Endothelial cell of umbilical vein (primary cell): Measurements from ENCODE around the gene SYT17. TPM values are rescaled to one million over a fixed set of nuclear protein-coding genes. Genes with fewer than 3 reads are reported as not detected.

Source experiments
- BruUV-seq: library from RNA; stranded (reverse); fragments of 400-500 nt; replicated peaks from 2 replicates; lab custom pipeline; 2021; lab: Mats Ljungman, UMichigan
- CTCF ChIA-PET: fragments of 300-600, 350-600 bp; sonication (Branson Sonifier 250); formaldehyde crosslinking; loops from one replicate; lab custom pipeline; 2021; ENCODE audit warnings: antibody characterized with exemption, inconsistent platforms; lab: Charles Lee
- POLR2A ChIA-PET: fragments of 300-600, 350-600 bp; sonication (Branson Sonifier 250); formaldehyde crosslinking; loops from one replicate; lab custom pipeline; 2021; ENCODE audit warnings: antibody characterized with exemption, inconsistent platforms; lab: Charles Lee
- DNase-seq: peaks from one replicate; pipeline ENCODE4 v3.0.0-alpha.2; 2011; ENCODE audit warnings: low read depth, low spot score
- FAIRE-seq: peaks from 2 replicates; lab custom pipeline; 2011; peaks lifted over from hg19 to GRCh38; lab: Jason Lieb, UNC
- H2AFZ ChIP-seq: 2 replicates; pipeline ENCODE4 v1.6.0; 2012; ENCODE audit warnings: low read depth, low read length, control low read depth, inconsistent platforms
- H3K27ac ChIP-seq: 2 replicates; pipeline ENCODE4 v1.5.1; 2011; ENCODE audit warnings: low read depth, mild to moderate bottlenecking, control low read depth, low read length, moderate library complexity; ENCODE audit not compliant: insufficient read depth
- H3K27me3 ChIP-seq, 2 experiments: 2 replicates each; pipeline versions ENCODE4 v1.6.0 to v1.6.1; 2011; ENCODE audit warnings: low read length in 2 of 2, mixed read lengths in 1 of 2; ENCODE audit not compliant: control insufficient read depth in 2 of 2, insufficient read depth in 2 of 2
- H3K36me3 ChIP-seq, 2 experiments: 2 replicates in 1 of 2; 3 replicates in 1 of 2; pipeline ENCODE4 v1.5.1; 2011; ENCODE audit warnings: low read length in 2 of 2, mild to moderate bottlenecking in 1 of 2, moderate library complexity in 1 of 2; ENCODE audit not compliant: control insufficient read depth in 2 of 2, insufficient read depth in 2 of 2; ENCODE audit errors: extremely low read depth in 1 of 2
- H3K4me1 ChIP-seq: 3 replicates; pipeline ENCODE4 v1.5.1; 2011; ENCODE audit warnings: mild to moderate bottlenecking, low read length; ENCODE audit not compliant: control insufficient read depth, insufficient read depth; ENCODE audit errors: extremely low read depth
- H3K4me2 ChIP-seq: 2 replicates; pipeline ENCODE4 v1.6.1; 2011; ENCODE audit warnings: low read length, control low read depth, mixed read lengths; ENCODE audit not compliant: insufficient read depth
- H3K4me3 ChIP-seq, 3 experiments: fragments of 200-600 bp in 1 of 3; sonication (generic), shearing (Covaris generic) in 1 of 3; replicated peaks in 1 of 3; 2 replicates each; pipeline ENCODE4 v1.5.1; 2011 to 2016; ENCODE audit warnings: control low read depth in 3 of 3, low read length in 3 of 3, mild to moderate bottlenecking in 2 of 3, inconsistent platforms in 1 of 3, low read depth in 1 of 3, moderate library complexity in 1 of 3; ENCODE audit not compliant: insufficient read depth in 1 of 3
- H3K79me2 ChIP-seq: 2 replicates; pipeline ENCODE4 v1.6.0; 2012; ENCODE audit warnings: low read length, inconsistent platforms; ENCODE audit not compliant: control insufficient read depth, insufficient read depth
- H3K9ac ChIP-seq: replicated peaks from 2 replicates; pipeline ENCODE3; 2011; ENCODE audit warnings: low read length, control low read depth; ENCODE audit not compliant: insufficient read depth; ENCODE audit errors: extremely low read depth
- H3K9me1 ChIP-seq: replicated peaks from 3 replicates; pipeline ENCODE4 v1.6.0; 2011; ENCODE audit warnings: mild to moderate bottlenecking, low read length; ENCODE audit not compliant: control insufficient read depth, insufficient read depth; ENCODE audit errors: extremely low read depth
- H3K9me3 ChIP-seq: replicated peaks from 2 replicates; pipeline ENCODE4 v1.5.1; 2012; ENCODE audit warnings: low read length, inconsistent platforms; ENCODE audit not compliant: control insufficient read depth, insufficient read depth
- H4K20me1 ChIP-seq: replicated peaks from 2 replicates; pipeline ENCODE3; 2011; ENCODE audit warnings: mild to moderate bottlenecking, low read length; ENCODE audit not compliant: control insufficient read depth, insufficient read depth; ENCODE audit errors: extremely low read depth
- CTCF ChIP-seq, 2 donors: IDR thresholded peaks; 1 replicate in 1 of 2; 2 replicates in 1 of 2; pipeline ENCODE4 v1.5.1; 2011; ENCODE audit warnings: low read length in 2 of 2, mild to moderate bottlenecking in 2 of 2, moderate library complexity in 2 of 2, control low read depth in 1 of 2, inconsistent platforms in 1 of 2, low read depth in 1 of 2; ENCODE audit not compliant: insufficient read depth in 1 of 2; ENCODE audit errors: extremely low read depth in 1 of 2
- EZH2 ChIP-seq: IDR thresholded peaks from 2 replicates; pipeline ENCODE4 v1.6.1; 2012; ENCODE audit warnings: borderline replicate concordance, low read depth, mild to moderate bottlenecking, moderate library complexity, low read length, inconsistent platforms; ENCODE audit not compliant: severe bottlenecking
- FOS ChIP-seq: IDR thresholded peaks from 2 replicates; pipeline ENCODE4 v1.6.1; 2011; ENCODE audit warnings: mild to moderate bottlenecking, low read length, moderate library complexity, borderline replicate concordance; ENCODE audit not compliant: insufficient read depth
- GATA2 ChIP-seq: IDR thresholded peaks from 2 replicates; pipeline ENCODE4 v1.7.0; 2011; ENCODE audit warnings: low read depth, mild to moderate bottlenecking, moderate library complexity, mixed read lengths, low read length; ENCODE audit not compliant: insufficient read length, insufficient read depth
- JUN ChIP-seq: IDR thresholded peaks from 2 replicates; pipeline ENCODE4 v1.6.1; 2011; ENCODE audit warnings: borderline replicate concordance, low read depth; ENCODE audit not compliant: insufficient read length, insufficient read depth
- MAX ChIP-seq: IDR thresholded peaks from 2 replicates; pipeline ENCODE4 v1.6.1; 2011; ENCODE audit not compliant: insufficient read depth, insufficient read length
- MYC ChIP-seq: IDR thresholded peaks from one replicate; pipeline ENCODE4 v1.6.1; 2011; ENCODE audit warnings: mild to moderate bottlenecking, low read depth, low read length
- POLR2A ChIP-seq: IDR thresholded peaks from 2 replicates; pipeline ENCODE4 v1.6.1; 2012; ENCODE audit warnings: low read depth, mild to moderate bottlenecking, control low read depth, low read length
- POLR2AphosphoS5 ChIP-seq: IDR thresholded peaks from 2 replicates; pipeline ENCODE4 v1.6.1; 2012; ENCODE audit warnings: low read depth, mild to moderate bottlenecking, control low read depth, low read length, moderate library complexity; ENCODE audit not compliant: insufficient read depth
- dilution Hi-C: fragments of 300-500 bp; cut with MboI; formaldehyde crosslinking; loops from one replicate; pipeline ENCODE4 v1.15.0; 2019; ENCODE audit warnings: low sequenced_read_pairs; ENCODE audit not compliant: extremely low pct_ligation_motif_present
- intact Hi-C: fragments of 100-400 bp; cut with micrococcal nuclease; formaldehyde crosslinking; loops from one replicate; pipeline ENCODE4 v1.10.0; 2022
- polyA plus RNA-seq, 4 experiments: library from polyadenylated mRNA; depleted of rRNA in 3 of 4; stranded (reverse) in 3 of 4; unstranded in 1 of 4; fragments of >200 nt; gene quantifications; 2 replicates each; pipeline versions ENCODE4 v1.2.1 to v1.2.3, GENCODE V29; 2011 to 2012; ENCODE audit warnings: missing spikeins in 1 of 4
- total RNA-seq: library from RNA; stranded (reverse); gene quantifications from 2 replicates; pipeline ENCODE4 v1.2.3, GENCODE V29; 2021

SYT17 gene
- total and polyA plus RNA-seq, 2 donors (not counting 3 experiments of a cell fraction or from before 2014, with no cell fraction given), result 1.9 to 4.2 TPM

GRCh38 chr16:19147126-19147525 is 20.9 kb upstream of the SYT17 start:
- no peak for FAIRE-seq
- H4K20me1 ChIP-seq, result no peaks in the 10 kb centered on the region
- intact Hi-C loops (no loop called here), dilution Hi-C loops (no loop called here)
- no peak overlapping the region for H3K27ac ChIP-seq
- H3K9me1 ChIP-seq, result no peaks in the 10 kb centered on the region
- no peaks in the 10 kb centered on the region for H3K4me1 ChIP-seq
- no TSS peak for BruUV-seq
- no peaks in the 10 kb centered on the region for H3K9me3 ChIP-seq
- peaks cover 4 to 17% of the 10 kb centered on the region in 2 experiments for H3K27me3 ChIP-seq
- H3K4me2 ChIP-seq, result no peak overlapping the region
- H3K9ac ChIP-seq, result no peak overlapping the region
- no peak overlapping the region for H3K4me3 ChIP-seq
- H3K36me3 ChIP-seq, result no peaks in the 10 kb centered on the region
- H2AFZ ChIP-seq, result no peak overlapping the region
- POLR2A ChIA-PET, result no interaction called here
- CTCF ChIA-PET, result interaction anchor here (1.0 to 1.1 kb wide), 2 partner anchors 9 to 29 kb away, joined by 3 to 4 read pairs; no protein-coding TSS in a partner anchor
- TF ChIP-seq FOS (no peak), JUN (no peak), POLR2AphosphoS5 (no peak), MYC (no peak), MAX (no peak), POLR2A (no peak), GATA2 (no peak), CTCF (IDR thresholded peaks at IDR 0.05; ENCODE audit: extremely low read depth in 1 of 2, insufficient read depth in 1 of 2, low read depth in 1 of 2, low read length in 2 of 2) (no peak), EZH2 (no peak)
- no peaks in the 10 kb centered on the region for H3K79me2 ChIP-seq
- no peak for DNase-seq
